ENCODE data around the gene TAS2R3.

TAS2R3 gene

DNA sequence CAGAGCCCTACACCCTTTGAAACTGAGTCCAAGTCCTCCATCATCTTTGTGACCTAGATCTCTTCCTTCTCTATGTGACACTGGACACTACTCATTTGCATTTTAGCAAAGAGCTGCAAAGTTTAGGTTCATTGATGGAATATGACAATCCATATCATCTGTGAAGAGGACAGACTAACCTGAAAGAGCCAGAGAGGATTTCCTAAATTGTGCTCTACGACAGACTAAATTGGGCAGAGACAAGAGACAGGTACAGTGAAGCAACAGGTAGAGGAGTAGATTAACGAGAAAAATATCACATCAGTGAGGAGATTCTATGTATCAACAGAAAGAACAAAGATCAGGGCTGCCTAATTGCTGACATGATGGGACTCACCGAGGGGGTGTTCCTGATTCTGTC, at the start of gene TAS2R3:
TSS of gene TAS2R3 (plus strand) at position 301 of the 400 bp plus-strand sequence. CDS start at position 363, 62 bp downstream.
- no peak for TF ChIP-seq POLR2A (IDR thresholded peaks at IDR 0.05; ENCODE audit: low read depth, low read length)
- no peak for DNase-seq (ENCODE audit: insufficient read length, low spot score)
- no peak for FAIRE-seq

DNA sequence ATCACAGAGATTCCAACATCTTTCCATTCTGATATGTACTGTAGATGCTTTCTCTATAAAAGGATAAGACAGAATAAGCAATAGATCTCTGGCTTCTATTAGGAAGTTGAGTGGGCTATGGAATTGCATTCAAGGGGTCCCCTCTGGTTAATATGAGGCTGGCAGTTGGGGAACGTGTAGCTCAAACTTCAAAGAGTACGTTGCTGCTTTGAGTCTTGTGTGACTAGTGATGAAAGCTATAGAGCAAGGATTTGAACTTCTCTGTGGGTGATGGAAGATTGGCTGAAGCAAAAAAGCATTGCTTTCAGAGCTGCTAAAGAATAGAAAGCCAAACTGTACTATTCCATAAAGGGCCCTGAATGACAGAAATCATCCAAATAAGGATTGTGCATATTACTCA, 49.3 kb upstream of the TAS2R3 start:
- FAIRE-seq, result no peak
- TF ChIP-seq POLR2A (IDR thresholded peaks at IDR 0.05; ENCODE audit: low read depth, low read length), result no peak
- no peak for DNase-seq (ENCODE audit: insufficient read length, low spot score)

DNA sequence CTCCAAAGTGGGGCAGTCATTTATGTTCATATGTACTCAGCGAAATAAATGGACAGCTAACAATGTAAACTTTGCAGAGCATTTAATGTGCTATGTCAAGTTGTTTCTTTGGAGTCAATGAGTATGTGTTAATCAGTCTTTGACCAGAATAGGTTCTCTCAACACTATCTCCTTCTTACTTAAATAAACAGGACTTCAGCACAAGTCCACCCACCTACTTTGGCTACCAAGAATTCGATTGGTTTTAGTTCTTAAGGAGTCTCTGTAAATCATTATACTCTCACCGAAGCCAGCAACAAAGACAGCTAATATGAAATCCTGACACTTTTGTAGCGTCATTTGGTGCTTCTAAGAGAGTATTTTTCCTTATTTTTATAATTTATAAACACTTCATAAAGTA, 48.9 kb upstream of the TAS2R3 start:
- no peak for FAIRE-seq

GRCh38 chr7:141715794-141716689, 47.9 kb upstream of the TAS2R3 start:
- DNase-seq (ENCODE audit: insufficient read length, low spot score) (no peak), FAIRE-seq (no peak)
- no peak for TF ChIP-seq POLR2A (IDR thresholded peaks at IDR 0.05; ENCODE audit: low read depth, low read length)

More for the DNA sequence above, 48.9 kb upstream of the TAS2R3 start:
- TF ChIP-seq POLR2A (IDR thresholded peaks at IDR 0.05; ENCODE audit: low read depth, low read length), result no peak
- DNase-seq (ENCODE audit: insufficient read length, low spot score), result no peak

DNA sequence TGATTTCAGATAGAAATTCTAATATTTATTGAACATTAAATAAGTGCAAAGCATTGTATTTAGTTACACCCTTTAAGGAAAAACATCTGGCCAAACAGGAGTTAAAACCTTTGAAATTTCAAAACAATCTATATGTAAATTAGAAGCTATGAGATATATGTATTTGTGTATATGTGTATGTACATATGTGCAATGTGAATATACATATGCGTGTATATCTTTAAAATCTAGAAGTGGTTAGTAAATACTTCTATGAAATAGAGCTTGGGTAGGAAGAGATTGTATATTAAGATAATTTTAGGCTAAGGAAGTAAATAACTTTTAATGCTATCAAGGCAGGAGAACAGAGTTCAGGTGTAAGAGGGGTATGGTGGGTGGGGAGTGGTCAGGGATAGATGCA, 46.4 kb upstream of the TAS2R3 start:
- DNase-seq (ENCODE audit: insufficient read length, low spot score) (no peak), FAIRE-seq (no peak)
- no peak for TF ChIP-seq POLR2A (IDR thresholded peaks at IDR 0.05; ENCODE audit: low read depth, low read length)

DNA sequence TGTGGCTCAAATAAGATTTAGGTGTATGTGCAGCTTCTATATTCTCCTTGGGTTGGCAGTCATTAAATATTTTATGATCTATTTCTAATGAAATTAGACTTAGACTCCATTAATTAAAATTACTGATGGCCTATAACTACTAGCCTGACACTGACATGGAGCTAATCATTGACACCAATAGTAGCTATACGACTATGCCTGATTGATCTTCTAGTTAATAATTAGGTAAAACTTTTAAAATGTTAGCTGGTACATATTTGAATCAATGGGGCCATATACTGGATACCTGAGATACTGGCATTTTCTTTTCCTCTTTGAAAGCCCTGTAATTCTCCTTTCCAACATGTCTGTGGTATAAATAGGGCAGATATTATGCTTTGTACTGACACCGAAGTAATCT, 41.4 kb upstream of the TAS2R3 start:
- FAIRE-seq, result no peak
- TF ChIP-seq POLR2A (IDR thresholded peaks at IDR 0.05; ENCODE audit: low read depth, low read length), result no peak
- no peak for DNase-seq (ENCODE audit: insufficient read length, low spot score)

- TF ChIP-seq POLR2A (IDR thresholded peaks at IDR 0.05; ENCODE audit: low read depth, low read length), result no peak
- no peak for FAIRE-seq
- DNase-seq (ENCODE audit: insufficient read length, low spot score), result no peak
Observed at GRCh38 chr7:141729020-141729419, 34.9 kb upstream of the TAS2R3 start.

GRCh38 chr7:141731476-141732149, 32.3 kb upstream of the TAS2R3 start:
- DNase-seq (ENCODE audit: insufficient read length, low spot score) (no peak), FAIRE-seq (no peak)
- no peak for TF ChIP-seq POLR2A (IDR thresholded peaks at IDR 0.05; ENCODE audit: low read depth, low read length)

- no peak for DNase-seq (ENCODE audit: insufficient read length, low spot score)
Observed at GRCh38 chr7:141737118-141737835, 26.6 kb upstream of the TAS2R3 start.

GRCh38 chr7:141737836-141738591, 25.9 kb upstream of the TAS2R3 start, which contains the start of gene SSBP1:
Gene SSBP1 (plus strand): TSS chr7:141738358. CDS start chr7:141739167, 809 bp downstream.
- TF ChIP-seq POLR2A (IDR thresholded peaks at IDR 0.05; ENCODE audit: low read depth, low read length), result peak; percentile 92
- peak; percentile 71 for DNase-seq (ENCODE audit: insufficient read length, low spot score)
- peak; percentile 81 for FAIRE-seq

More at GRCh38 chr7:141737118-141737835, 26.6 kb upstream of the TAS2R3 start:
- 0 out of 2 replicates have a peak, but pooled peaks have one; percentile 16 for TF ChIP-seq POLR2A (IDR thresholded peaks at IDR 0.05; ENCODE audit: low read depth, low read length)
- no peak for FAIRE-seq

GRCh38 chr7:141738592-141739013, 25.3 kb upstream of the TAS2R3 start:
- FAIRE-seq (no peak), DNase-seq (ENCODE audit: insufficient read length, low spot score) (no peak)
- no peak for TF ChIP-seq POLR2A (IDR thresholded peaks at IDR 0.05; ENCODE audit: low read depth, low read length)

GRCh38 chr7:141739250-141739649, 24.6 kb upstream of the TAS2R3 start:
- TF ChIP-seq POLR2A (IDR thresholded peaks at IDR 0.05; ENCODE audit: low read depth, low read length), result no peak
- FAIRE-seq (no peak), DNase-seq (ENCODE audit: insufficient read length, low spot score) (no peak)

- DNase-seq (ENCODE audit: insufficient read length, low spot score) (no peak), FAIRE-seq (no peak)
- no peak for TF ChIP-seq POLR2A (IDR thresholded peaks at IDR 0.05; ENCODE audit: low read depth, low read length)
Observed at GRCh38 chr7:141742229-141742628, 21.7 kb upstream of the TAS2R3 start.
